Fibroblast of skin of scalp (primary cell): ENCODE results near the gene LDAF1.
"Not testable (repeated sequence)": the region's sequence is repeated elsewhere in the genome, so short reads cannot be mapped to it uniquely, and the experiment has no call there.

Experiments used
- DNase-seq: peaks from one replicate; pipeline ENCODE4 v3.0.0-alpha.2; 2013

LDAF1 gene

DNA sequence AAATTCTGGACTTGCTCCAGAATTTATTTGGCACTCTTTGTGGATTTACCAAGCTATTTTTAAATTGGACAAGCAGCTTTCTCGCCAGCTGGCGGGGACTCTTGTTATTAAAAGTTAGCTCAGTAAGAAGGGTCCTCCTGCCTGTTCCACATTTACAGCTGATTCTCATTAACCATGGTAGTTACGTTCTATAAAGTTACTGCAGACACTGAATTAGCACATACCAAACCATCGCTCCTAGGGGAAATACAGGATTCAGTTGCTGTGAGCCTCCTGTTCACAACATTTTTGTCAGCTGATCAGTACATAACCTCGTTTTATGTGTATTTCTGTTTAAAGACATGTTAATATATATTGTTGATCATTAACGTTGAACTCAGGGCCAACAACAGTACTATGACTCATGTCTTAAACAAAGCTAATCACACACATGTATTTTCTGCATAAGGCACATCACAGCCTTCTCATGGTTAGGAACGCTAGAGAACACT, 4.2 kb downstream of the LDAF1 start:
- peak; percentile 64 for DNase-seq

DNA sequence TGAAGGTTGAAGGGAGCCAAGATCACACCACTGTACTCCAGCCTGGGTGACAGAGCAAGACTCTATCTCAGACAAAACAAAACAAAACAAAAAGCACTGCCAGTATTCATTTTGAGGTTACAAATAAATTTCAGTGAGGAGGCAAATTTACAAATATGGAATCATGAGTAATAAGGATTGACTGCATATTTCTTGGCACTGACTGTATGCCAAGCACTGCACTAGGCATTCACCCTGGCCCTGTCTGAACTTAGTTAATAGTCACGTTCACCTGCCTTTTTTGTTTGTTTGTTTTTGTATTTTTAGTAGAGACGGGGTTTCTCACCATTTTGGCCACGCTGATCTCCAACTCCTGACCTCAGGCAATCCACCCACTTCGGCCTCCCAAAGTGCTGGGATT, 5.1 kb downstream of the LDAF1 start:
- DNase-seq = no peak

DNA sequence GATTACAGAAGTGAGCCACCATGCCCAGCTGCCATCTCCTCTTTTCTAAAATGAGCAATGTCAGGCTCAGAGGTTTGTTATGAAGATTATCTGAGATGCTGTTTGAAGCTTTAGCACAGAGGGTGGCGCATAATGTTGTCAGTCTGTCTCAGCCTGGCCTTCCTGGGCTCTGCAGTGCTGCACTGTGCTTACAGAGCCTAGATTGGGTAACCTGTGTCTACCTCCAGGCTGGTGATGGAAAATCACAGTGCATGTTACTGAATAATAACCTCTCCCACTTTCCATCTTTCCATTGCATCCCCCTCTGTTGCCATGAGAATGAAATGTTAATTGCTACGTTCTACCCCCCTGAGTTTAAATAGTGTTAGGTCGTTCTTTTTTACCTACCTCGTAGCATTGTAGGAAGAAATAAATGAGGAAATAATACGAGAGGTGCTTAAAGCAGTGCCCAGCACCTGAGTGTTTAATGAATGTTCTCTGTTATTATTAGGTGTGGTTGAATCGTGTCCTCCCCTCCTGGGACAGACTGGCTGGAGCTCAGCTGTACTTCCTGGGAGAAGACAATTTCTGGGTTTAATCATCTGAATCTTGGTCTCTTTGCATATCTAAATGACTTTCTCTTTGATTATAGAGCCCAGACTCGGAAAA, 6.2 kb downstream of the LDAF1 start:
- no peak for DNase-seq

DNA sequence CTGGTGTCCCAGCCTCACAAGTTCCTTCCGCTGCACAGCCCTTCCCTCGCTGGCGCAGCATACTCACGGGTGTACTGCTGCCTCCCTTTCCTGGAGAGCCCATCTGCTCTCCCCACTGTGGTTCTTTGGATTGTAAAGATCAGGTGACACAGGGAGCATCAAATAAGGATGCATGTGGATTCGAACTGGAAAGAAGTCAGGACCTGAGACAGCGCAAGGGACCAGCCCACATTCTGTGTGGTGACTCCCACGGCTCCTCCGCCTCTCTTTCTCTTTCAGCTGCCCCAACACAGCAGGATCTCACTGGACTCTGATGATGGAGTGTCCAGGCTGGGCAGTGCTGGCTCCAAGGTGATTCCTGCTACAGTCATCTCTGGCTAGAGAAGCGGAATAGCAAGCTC, 8.1 kb downstream of the LDAF1 start:
- DNase-seq = no peak

DNA sequence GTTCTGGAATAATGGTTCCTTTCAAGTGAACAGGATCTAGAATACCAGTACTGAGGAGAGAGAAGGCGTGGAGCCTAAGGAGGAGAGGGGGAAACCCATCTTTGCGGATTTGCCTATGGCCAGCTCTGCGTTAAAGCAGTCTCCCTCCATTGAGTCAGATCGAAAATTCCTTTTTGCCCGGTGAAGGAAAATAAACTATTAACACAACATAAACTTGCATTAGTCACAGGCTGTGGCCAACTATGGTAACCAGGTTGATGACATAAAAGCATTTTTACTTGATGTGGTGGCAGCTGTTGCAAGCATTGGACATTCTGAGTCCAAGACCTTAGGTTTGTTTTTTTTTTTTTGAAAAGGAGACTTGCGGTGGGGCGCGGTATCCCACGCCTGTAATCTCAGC, 8.9 kb downstream of the LDAF1 start:
- peak; percentile 68 for DNase-seq

DNA sequence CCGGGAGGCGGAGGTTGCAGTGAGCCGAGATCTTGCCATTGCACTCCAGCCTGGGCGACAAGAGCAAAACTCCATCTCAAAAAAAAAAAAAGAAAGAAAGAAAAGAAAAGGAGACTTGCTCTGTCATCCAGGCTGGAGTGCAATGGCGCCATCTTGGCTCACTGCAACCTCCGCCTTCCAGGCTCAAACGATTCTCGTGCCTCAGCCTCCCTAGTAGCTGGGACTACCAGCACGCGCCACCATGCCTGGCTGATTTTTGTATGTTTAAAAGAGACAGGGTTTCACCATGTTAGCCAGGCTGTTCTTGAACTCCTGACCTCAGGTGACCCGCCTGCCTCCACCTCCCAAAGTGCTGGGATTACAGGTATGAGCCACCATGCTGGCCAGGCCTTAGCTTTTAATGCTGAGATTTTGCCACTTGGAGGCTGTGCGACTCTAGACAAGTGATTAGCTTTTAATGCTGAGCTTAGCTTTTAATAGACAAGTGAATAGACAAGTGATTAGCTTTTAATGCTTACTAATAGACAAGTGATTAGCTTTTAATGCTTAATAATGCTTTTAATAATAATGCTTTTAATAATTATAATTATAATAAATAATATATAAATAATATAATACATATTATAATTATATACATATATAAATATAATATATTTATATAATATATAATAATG, 9.6 kb downstream of the LDAF1 start:
- no peak for DNase-seq

DNA sequence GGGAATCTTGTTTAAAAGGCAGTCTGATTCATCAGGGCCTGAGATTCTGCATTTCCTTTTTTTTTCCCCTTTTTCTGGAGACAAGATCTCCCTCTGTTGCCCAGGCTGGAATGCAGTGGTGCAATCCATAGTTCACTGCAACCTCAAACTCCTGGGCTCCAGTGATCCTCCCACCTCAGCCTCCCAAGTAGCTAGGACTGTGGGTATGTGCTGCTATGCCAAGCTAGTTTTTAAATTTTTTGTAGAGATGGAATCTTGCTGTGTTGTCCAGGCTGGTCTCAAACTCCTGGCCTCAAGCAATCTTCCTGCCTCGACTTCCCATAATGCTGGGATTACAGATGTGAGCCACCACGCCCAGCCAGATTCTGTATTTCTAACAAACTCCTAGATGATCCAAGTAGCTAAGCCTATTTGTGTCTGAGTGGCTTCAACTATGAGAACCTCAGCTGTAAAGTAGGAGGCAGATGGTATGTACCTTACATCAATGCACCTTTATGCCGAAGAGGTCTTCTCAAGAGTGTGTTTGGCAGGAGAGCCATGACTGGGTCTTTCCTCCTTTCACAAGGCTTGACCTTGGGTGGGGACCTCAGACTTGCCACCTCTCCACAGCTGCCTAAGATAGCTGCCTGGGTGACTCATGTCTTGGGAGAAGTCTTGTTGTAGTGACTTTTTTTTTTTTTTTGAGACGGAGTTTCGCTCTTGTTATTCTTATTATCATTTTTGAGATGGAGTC, 10.9 kb downstream of the LDAF1 start:
- peak; percentile 26 for DNase-seq

DNA sequence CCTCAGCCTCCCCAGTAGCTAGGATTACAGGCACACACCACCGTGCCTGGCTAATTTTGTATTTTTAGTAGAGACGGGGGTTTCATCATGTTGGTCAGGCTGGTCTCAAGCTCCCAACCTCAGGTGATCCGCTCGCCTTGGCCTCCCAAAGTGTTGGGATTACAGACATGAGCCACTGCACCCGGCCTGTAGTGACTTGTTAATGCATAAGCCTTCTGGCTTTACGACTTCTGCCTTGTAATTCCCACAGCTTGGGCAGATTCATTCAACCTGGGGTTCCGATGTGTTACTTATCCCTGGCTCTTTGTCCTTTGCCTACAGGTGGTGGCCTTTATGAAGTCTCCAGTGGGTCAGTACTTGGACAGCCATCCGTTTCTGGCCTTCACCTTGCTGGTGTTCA, 11.6 kb downstream of the LDAF1 start:
- DNase-seq = not testable (repeated sequence)

DNA sequence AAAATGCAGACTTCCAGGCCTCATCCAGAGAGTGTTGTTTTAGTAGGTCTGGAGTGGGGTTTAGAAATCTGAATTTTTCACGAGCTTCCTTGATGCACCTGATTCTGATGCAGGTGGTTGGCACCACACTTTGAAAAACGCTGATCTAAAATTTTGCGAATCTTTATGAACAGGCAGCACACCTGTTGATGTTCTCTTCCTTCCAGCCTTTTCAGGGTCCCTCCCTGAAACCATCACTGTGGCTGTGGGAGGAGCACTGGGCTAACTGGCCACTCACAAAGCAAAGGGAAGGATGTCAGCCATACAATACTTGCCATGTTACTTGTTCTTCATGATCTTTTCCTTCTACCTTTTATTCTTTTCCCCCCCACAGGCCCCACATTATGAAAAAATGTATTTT, 14.2 kb downstream of the LDAF1 start:
- DNase-seq = no peak

DNA sequence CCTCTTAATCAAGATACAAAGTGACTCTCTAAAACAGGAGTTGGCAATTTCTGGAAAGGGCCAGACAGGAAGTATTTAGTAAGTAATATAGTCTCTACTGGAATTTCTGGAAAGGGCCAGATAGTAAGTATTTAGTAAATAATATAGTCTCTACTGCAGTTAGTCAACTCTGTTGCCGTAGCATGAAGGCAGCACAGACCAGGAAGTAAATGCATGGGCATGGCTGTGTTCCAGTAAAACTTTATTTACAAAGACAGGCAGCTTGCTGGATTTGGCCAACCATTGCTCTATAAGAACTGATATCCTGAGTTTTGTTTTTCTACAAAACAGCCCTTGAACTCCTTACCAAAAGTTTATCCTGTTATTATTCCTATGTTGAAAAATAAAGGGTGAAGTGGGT, 16.9 kb downstream of the LDAF1 start:
- DNase-seq = no peak

DNA sequence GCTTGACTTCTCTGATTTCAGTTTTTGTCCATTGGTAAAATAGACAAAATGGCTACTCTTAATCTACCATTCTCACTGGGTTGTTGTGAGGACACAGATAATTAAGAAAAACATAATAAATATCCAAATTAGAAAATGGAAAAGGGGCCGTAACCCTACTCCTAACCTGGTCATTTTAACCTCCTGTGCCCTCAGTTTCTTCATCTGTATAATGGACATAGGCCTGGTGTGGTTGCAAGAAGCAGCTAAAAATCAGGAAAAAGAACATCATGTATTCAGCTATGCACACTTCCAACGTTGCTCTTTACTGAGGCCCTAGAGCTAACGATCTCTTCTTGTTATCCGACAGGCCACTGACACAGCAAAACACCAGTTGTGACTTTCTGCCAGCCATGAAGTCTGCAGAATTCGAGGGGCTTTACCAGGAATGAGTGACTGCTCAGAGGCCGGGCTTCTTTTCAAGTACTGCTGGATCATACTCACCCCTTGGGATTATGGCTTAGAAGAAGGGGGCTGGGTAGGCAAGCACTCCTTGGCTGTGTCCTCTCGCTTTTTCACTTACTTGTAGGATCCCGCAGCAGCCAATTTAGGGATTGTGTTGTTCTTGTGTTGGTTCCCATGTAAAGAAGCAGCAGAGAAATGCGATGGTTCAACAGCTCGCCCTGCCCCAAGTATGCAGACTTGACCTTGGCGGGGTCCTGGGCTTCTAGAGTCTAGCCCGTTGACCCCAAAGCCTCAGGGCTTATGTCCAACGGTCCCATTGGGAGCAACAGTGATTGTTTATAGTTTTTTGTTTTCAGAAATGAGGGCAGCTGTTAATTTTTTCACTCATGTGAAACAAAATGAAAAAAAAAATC, 20.9 kb downstream of the LDAF1 start:
- DNase-seq = no peak

DNA sequence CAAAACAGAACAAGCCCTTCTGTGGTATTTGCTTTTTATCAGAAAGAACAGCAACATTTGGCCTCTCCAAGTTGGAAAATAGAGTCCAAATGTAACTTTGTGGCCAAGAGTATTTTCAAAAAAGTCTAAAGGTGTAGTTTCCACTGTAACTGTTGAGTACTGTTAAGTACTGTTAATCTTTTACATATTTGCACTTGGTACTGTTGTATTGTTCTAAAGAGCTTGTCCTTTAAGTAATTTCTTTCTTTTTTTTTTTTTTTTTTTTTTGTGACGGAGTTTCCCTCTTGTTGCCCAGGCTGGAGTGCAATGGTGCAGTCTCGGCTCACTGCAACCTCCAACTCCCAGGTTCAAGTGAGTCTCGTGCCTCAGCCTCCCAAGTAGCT, 21.5 kb downstream of the LDAF1 start:
- no peak for DNase-seq

DNA sequence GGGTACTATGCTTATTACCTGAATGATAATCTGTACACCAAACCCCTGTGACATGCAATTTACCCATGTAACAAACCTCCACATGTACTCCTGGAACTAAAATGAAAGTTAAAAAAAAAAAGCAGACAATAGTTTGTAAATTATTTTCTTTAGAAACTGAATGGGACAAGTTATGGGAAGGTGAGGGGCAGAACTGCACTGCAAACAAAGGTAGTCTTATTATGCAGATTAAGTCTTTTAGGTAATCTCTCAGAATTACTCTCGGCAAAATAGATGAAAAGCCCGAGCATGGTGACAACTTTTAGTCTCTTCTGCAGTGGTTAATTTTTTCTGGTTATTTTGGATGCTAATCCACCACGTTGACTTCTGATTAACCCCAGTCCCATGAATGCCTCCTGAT, 25.5 kb downstream of the LDAF1 start:
- DNase-seq = no peak

DNA sequence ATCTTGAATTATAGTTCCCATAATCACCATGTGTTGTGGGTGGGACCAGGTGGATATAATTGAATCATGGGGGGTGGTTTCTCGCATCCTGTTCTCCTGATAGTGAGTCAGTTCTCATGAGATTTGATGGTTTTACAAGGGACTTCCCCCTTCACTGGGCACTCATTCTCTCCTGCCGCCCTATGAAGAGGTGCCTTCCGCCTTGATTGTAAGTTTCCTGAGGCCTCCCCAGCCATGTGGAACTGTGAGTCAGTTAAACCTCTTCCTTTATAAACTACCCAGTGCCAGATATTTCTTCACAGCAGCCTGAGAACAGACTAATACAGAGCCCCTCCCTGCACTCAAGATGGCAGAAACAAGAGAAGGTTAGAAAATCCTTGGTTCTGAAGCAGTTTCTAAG, 26.4 kb downstream of the LDAF1 start:
- DNase-seq = no peak

DNA sequence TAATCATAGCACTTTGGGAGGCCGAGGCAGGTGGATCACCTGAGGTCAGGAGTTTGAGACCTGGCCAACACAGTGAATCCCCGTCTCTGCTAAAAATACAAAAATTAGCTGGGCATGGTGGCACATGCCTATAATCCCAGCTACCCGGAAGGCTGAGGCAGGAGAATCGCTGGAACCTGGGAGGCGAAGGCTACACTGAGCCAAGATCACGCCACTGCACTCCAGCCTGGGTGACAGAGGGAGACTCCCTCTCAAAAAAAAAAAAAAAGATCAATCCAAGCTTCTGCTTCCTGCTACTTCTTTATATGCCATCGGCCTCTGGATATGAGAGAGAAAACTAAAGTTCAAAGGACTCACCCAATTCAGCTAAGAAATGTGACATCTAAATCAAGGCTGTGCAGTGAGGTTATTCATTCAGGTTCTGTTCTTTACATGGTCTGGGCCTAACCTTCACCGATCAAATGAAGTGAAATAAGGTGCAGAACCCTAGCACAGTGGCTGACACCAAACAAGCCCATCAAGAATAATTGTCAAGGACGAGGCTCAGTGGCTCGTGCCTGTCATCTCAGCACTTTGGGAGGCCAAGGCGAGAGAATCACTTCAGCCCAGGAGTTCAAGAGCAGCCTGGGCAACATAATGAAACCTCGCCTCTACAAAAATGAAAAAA, 27.3 kb downstream of the LDAF1 start:
- no peak for DNase-seq

DNA sequence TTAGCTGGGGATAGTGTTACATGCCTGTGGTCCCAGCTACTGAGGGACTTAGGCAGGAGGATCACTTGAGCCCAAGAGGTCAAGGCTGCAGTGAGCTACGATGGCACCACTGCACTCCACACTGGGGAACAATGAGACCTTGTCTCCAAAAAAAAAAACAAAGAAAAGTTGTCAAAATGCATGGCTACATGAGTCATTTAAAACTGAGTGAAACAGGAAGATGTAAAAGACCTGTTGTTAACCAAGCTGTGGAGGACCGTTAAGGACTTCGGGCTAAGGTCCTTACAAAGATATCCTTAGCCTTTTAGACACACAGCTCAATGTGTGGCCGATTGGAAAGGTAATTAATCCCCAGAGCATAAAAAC, 27.8 kb downstream of the LDAF1 start:
- DNase-seq = no peak

DNA sequence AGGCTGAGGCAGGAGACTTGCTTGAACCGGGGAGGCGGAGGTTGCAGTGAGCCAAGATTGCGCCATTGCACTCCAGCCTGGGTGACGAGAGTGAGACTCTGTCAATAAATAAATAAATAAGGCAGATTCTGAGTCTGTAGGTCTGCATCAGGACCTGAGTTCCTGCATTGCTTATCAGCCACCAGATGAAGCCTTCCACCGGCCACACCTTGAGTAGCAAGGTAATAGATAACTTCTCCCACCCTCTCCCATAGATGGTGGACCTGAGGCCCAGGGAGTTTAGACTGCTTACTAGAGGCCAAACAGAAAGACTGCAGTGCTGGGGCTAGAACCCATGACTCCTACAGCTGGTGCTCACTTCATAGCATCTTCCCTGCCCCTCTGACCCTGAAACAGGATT, 30.8 kb downstream of the LDAF1 start:
- no peak for DNase-seq

DNA sequence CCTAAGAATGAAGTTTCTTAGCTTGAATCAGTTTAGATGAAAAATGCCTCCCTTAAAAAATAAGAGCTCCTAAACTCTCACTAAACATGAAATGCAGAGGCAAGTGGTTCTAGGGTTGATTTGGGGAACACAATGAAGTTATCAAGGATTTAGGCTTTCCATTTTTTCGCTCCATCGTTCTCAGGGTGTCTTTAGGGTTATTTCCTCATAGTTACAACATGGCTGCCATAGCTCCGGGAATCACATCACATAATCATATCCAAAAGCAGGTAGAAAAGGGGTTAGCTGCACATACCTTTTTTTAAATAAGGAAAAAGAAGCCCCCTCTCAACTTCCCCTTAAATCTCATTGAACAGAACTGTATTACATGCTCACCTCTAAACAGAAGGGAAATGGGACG, 31.5 kb downstream of the LDAF1 start:
- no peak for DNase-seq

DNA sequence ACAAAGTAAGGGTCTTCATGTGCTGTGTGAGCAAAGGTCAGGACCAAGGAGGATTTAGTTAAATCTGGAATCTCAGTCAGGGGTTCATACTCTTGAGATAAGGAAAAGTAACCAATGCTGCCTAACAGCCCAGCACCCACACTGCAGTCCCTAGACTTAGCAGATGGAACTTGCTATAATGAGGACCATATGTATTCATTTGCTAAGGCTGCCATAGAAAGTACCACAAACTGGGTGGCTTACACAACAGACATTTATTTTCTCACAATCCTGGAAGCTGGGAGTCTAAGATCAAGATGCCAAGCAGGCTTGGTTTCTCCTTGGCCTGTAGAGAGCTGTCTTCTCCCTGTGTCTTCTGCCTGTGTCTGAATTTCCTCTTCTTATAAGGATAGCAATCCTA, 32.1 kb downstream of the LDAF1 start:
- DNase-seq = peak; percentile 78

DNA sequence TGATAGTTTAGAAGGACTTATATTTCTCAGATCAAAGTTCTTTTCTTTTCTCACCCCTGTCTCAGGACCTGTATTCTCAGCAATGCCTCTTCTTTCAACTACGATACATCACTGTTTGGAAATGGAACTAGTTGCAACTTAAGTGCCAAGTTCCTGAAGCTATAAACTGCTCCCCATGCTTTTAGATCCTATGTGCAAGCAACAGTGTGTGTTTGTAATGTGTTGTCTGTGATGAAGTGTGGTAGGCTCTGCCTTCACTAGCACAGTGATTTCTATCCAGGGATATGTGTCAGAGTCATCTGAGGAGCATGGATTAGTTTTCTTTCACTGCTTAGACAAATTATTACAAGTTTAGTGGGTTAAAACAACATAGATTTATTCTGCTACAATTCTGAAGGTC, 34.5 kb downstream of the LDAF1 start:
- DNase-seq = no peak

DNA sequence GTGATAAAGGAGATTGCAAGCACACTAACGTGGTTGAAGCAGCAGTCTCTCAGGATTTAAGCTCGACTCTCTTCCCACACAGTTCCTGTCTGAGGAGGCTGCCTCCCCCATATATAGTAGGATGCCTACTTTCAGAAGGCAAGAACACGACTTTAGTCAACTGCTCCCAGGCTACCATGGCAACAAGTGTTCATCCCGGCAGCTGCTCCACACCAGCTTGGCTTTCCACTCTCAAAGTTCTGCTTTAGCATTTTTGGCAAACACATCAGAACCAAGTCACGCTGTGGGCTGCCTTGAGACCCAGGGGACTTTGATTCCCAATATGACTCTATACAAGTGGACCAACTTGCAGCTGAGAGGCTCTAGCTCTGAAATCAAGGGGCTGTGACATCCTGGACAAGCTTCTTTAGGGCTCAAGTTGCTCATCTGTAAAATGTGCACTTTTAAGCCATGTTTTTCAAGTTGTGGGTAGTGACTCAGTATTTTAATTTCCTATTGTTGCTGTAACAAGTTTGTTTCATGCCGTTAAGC, 36.4 kb downstream of the LDAF1 start:
- peak; percentile 52 for DNase-seq

DNA sequence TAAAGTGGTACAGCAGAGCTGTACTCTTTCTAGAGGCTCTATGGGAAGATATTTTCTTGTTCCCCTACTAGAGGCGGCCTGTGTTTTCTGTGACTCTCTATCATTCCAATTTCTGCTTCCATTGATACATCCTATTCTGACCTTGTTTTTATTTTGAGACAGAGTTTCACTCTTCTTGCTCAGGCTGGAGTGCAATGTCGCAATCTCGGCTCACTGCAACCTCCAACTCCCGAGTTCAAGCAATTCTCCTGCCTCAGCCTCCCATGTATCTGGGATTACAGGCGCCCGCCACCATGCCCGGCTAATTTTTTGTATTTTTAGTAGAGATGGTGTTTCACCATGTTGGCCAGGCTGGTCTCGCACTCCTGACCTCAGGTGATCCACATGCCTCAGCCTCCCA, 36.9 kb downstream of the LDAF1 start:
- not testable (repeated sequence) for DNase-seq
